Thymus (tissue), 14 donors: ENCODE results near the gene DAP3. TPM values are rescaled to one million over a fixed set of nuclear protein-coding genes. Genes with fewer than 3 reads are reported as not detected.
"Not testable (repeated sequence)": the region's sequence is repeated elsewhere in the genome, so short reads cannot be mapped to it uniquely, and the experiment has no call there.

Experiments
- DNase-seq, 9 donors: peaks; one replicate each; pipeline ENCODE4 v3.0.0-alpha.2; 2013; ENCODE audit warnings: low spot score in 9 of 9, low read depth in 6 of 9, missing footprints in 1 of 9
- H3K27ac ChIP-seq, 2 donors: one replicate each; pipeline ENCODE4 v1.5.1; 2013; ENCODE audit warnings: control low read depth in 1 of 2, low read depth in 1 of 2, low read length in 1 of 2, mild to moderate bottlenecking in 1 of 2, moderate library complexity in 1 of 2
- H3K27me3 ChIP-seq, 2 donors: one replicate each; pipeline ENCODE4 v1.5.1; 2013; ENCODE audit warnings: low read length in 1 of 2; ENCODE audit not compliant: control insufficient read depth in 2 of 2, insufficient read depth in 1 of 2
- H3K36me3 ChIP-seq, 2 donors: one replicate each; pipeline ENCODE4 v1.5.1; 2013; ENCODE audit warnings: low read length in 1 of 2, mild to moderate bottlenecking in 1 of 2, moderate library complexity in 1 of 2; ENCODE audit not compliant: control insufficient read depth in 2 of 2, insufficient read depth in 2 of 2
- H3K4me1 ChIP-seq, 2 donors: one replicate each; pipeline ENCODE4 v1.5.1; 2013; ENCODE audit warnings: low read length in 2 of 2; ENCODE audit not compliant: control insufficient read depth in 2 of 2, insufficient read depth in 2 of 2
- H3K4me3 ChIP-seq, 2 donors: one replicate each; pipeline ENCODE4 v1.5.1; 2013; ENCODE audit warnings: low read length in 2 of 2, control low read depth in 1 of 2, mild to moderate bottlenecking in 1 of 2
- H3K9me3 ChIP-seq, 2 donors: one replicate each; pipeline ENCODE4 v1.5.1; 2013; ENCODE audit warnings: low read length in 1 of 2, mild to moderate bottlenecking in 1 of 2; ENCODE audit not compliant: control insufficient read depth in 2 of 2, insufficient read depth in 1 of 2
- WGBS: extraction: QIAGEN DNeasy Blood & Tissue Kit; methylation state at CpG from one replicate; pipeline ENCODE4 v1.1.7; 2013; 5-methylcytosine and 5-hydroxymethylcytosine counted together
- long read RNA-seq, 10 donors: transcript quantifications; one replicate each; lab custom pipeline, GENCODE V29; 2026
- polyA plus RNA-seq: library from polyadenylated mRNA; stranded (reverse); fragments of 200-250 nt; gene quantifications from one replicate; pipeline ENCODE4 v1.2.3, GENCODE V29; 2013
- total RNA-seq: library from RNA; stranded (reverse); fragments of 120-200 nt; gene quantifications from one replicate; pipeline ENCODE4 v1.2.4, GENCODE V29; 2013
- donor health status: healthy.

Gene DAP3
- total RNA-seq (63.7 TPM), polyA plus RNA-seq (156 TPM)
- long read RNA-seq, donor 1, partial matches to known transcripts, result 0 of 7 reads
- long read RNA-seq, donor 1, other reads (novel, unspliced or antisense), result 0 of 7 reads
- long read RNA-seq, donor 2, transcript DAP3-202 (13 exons, 2,089 nt), result minor isoform, 33 of 131 reads
- long read RNA-seq, donor 2, transcript DAP3-201 (13 exons, 1,649 nt), result minor isoform, 8 of 131 reads
- long read RNA-seq, donor 2, transcript DAP3-216 (2 exons, 679 nt), result major isoform, 39 of 131 reads
- long read RNA-seq, donor 2, partial matches to known transcripts, result 44 of 131 reads
- long read RNA-seq, donor 2, other reads (novel, unspliced or antisense), result 0 of 131 reads
- long read RNA-seq, donor 3, transcript DAP3-216 (2 exons, 679 nt), result major isoform, 50 of 94 reads
- long read RNA-seq, donor 3, transcript DAP3-202 (13 exons, 2,089 nt), result minor isoform, 25 of 94 reads
- long read RNA-seq, donor 3, transcript DAP3-201 (13 exons, 1,649 nt), result minor isoform, 5 of 94 reads
- long read RNA-seq, donor 3, partial matches to known transcripts, result 10 of 94 reads
- long read RNA-seq, donor 3, other reads (novel, unspliced or antisense), result 0 of 94 reads
- long read RNA-seq, donor 4, transcript DAP3-216 (2 exons, 679 nt), result minor isoform, 9 of 29 reads
- long read RNA-seq, donor 4, transcript DAP3-202 (13 exons, 2,089 nt), result major isoform, 11 of 29 reads
- long read RNA-seq, donor 4, partial matches to known transcripts, result 5 of 29 reads
- long read RNA-seq, donor 4, other reads (novel, unspliced or antisense), result 0 of 29 reads
- long read RNA-seq, donor 5, transcript DAP3-216 (2 exons, 679 nt), result major isoform, 40 of 183 reads
- long read RNA-seq, donor 5, transcript DAP3-202 (13 exons, 2,089 nt), result minor isoform, 22 of 183 reads
- long read RNA-seq, donor 5, partial matches to known transcripts, result 83 of 183 reads
- long read RNA-seq, donor 5, other reads (novel, unspliced or antisense), result 30 of 183 reads
- long read RNA-seq, donor 6, transcript DAP3-202 (13 exons, 2,089 nt), result minor isoform, 14 of 41 reads
- long read RNA-seq, donor 6, transcript DAP3-216 (2 exons, 679 nt), result major isoform, 16 of 41 reads
- long read RNA-seq, donor 6, partial matches to known transcripts, result 5 of 41 reads
- long read RNA-seq, donor 6, other reads (novel, unspliced or antisense), result 0 of 41 reads
- long read RNA-seq, donor 7, transcript DAP3-202 (13 exons, 2,089 nt), result major isoform, 31 of 93 reads
- long read RNA-seq, donor 7, transcript DAP3-216 (2 exons, 679 nt), result minor isoform, 23 of 93 reads
- long read RNA-seq, donor 7, transcript DAP3-201 (13 exons, 1,649 nt), result minor isoform, 10 of 93 reads
- long read RNA-seq, donor 7, partial matches to known transcripts, result 24 of 93 reads
- long read RNA-seq, donor 7, other reads (novel, unspliced or antisense), result 0 of 93 reads
- long read RNA-seq, donor 8, transcript DAP3-216 (2 exons, 679 nt), result major isoform, 12 of 25 reads
- long read RNA-seq, donor 8, transcript DAP3-202 (13 exons, 2,089 nt), result minor isoform, 7 of 25 reads
- long read RNA-seq, donor 8, partial matches to known transcripts, result 0 of 25 reads
- long read RNA-seq, donor 8, other reads (novel, unspliced or antisense), result 0 of 25 reads
- long read RNA-seq, donor 9, transcript DAP3-216 (2 exons, 679 nt), result minor isoform, 12 of 37 reads
- long read RNA-seq, donor 9, transcript DAP3-202 (13 exons, 2,089 nt), result major isoform, 14 of 37 reads
- long read RNA-seq, donor 9, transcript DAP3-201 (13 exons, 1,649 nt), result minor isoform, 6 of 37 reads
- long read RNA-seq, donor 9, partial matches to known transcripts, result 0 of 37 reads
- long read RNA-seq, donor 9, other reads (novel, unspliced or antisense), result 0 of 37 reads
- long read RNA-seq, donor 10, transcript DAP3-202 (13 exons, 2,089 nt), result major isoform, 12 of 28 reads
- long read RNA-seq, donor 10, transcript DAP3-216 (2 exons, 679 nt), result minor isoform, 10 of 28 reads
- long read RNA-seq, donor 10, partial matches to known transcripts, result 0 of 28 reads
- long read RNA-seq, donor 10, other reads (novel, unspliced or antisense), result 0 of 28 reads

DNA sequence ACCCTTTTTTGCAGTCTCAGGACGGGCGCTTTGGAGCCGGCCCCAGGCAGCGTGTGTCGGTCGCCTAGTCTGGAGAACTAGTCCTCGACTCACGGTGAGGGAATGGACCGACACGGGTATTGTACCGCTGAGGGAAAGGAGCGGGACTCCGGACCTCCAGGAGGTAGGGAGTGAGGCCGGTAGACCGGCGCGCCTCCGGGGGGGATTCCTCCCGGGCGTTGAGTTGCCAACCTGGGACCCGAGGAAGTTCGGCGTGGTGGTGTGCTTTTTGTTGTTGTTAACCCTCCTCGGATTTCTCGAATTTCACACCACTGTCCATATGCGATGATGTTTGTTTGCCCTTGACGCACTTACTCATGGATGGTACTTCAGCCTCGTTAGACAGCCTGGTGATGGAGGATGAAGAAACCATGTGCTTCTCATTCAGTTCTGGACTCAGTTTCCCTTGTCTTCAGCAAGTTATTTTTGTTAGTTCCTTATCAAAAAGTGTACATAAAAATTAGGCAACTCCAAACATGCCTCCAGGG is at the start of gene DAP3:
Gene DAP3, plus strand, starts transcription at position 11 of the 527 bp plus-strand sequence. CDS start 20,689 bp downstream, outside the sequence.
- under 1% methylated on average over 28 of the region's 28 CpGs for WGBS
- H3K36me3 ChIP-seq, result peaks cover 0 to 18% of the 10 kb centered on the region in 2 donors
- peak within 1 kb of the TSS; percentile 79 to 94 for H3K27ac ChIP-seq
- peak in 1 of 9 donors; percentile 11 for DNase-seq
- not testable (repeated sequence) for H3K9me3 ChIP-seq, H3K27me3 ChIP-seq
- H3K4me3 ChIP-seq, result peak within 1 kb of the TSS; percentile 81 to 99
- H3K4me1 ChIP-seq, result peaks cover 6 to 15% of the 10 kb centered on the region in 2 donors

DNA sequence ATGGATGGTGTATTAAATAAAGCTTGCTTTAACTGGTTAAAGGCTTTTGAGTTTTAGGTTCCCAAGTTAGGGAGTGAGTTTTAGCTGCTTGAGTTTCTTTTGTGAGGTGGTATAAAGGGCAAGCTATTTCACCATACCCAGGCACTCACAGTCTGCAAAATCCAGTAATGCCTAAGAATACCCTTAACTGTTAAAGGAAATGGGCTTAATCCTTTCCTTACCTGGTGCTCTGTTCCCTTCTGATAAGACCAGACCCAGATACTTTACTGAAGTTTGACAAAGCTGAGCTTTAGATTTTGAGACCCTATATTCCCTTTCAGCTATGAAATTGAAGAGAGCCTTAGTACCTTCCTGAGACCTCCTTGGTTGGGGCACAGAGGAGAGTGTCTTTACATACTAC is 48.5 kb upstream of the DAP3 start:
- peaks cover 3 to 17% of the 10 kb centered on the region in 2 donors for H3K9me3 ChIP-seq
- no peak overlapping the region for H3K4me3 ChIP-seq
- H3K27ac ChIP-seq, result no peak overlapping the region
- H3K36me3 ChIP-seq, result no peaks in the 10 kb centered on the region
- no peak for DNase-seq
- peaks cover 0 to 2% of the 10 kb centered on the region in 2 donors for H3K4me1 ChIP-seq
- no peaks in the 10 kb centered on the region for H3K27me3 ChIP-seq

DNA sequence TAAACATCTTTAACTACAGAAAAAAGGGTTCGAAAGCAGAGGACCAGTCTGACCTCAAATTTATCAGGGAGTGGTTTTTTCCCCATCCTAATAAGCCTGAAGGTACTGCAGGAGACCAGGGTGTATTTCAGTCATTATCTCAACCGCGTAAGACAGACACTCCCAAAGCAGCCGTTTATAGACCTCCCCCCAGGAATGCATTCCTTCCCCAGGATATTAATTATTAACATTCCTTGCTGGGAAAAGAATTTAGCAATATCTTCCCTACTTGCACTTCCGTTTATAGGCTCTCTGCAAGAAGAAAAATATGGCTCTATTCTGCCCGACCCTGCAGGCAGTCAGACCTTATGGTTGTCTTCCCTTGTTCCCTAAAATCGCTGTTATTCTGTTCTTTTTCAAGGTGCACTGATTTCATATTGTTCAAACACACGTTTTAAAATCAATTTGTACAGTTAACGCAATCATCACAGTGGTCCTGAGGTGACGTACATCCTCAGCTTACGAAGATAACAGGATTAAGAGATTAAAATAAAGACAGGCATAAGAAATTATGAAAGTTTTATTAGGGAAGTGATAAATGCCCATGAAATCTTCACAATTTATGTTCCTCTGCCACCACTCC is 46.2 kb upstream of the DAP3 start:
- 91% methylated on average over 11 of the region's 11 CpGs for WGBS
- H3K27ac ChIP-seq, H3K4me1 ChIP-seq, H3K4me3 ChIP-seq, H3K36me3 ChIP-seq, H3K27me3 ChIP-seq, DNase-seq: not testable (repeated sequence)
- H3K9me3 ChIP-seq, result peaks cover 3 to 17% of the 10 kb centered on the region in 2 donors

DNA sequence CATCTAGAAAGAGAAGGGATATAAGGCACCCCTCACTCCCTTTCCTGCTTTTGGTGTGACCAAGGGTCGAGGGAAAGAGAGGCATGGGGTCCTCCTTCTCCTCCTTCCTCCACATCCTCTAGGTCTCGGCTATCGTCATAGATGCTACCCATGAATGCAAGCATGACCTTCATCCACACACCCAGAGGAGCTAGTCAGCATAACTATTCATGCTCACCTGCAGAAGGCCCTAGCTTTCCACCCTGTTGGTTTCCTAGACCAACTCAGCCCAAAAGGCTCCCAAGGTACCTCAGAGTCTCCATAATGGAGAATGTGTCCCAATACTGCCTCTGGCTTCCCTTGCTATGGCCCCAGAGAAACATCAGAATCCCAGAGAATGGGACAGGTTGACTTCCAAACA is 45.7 kb upstream of the DAP3 start:
- Histone ChIP-seq H3K4me1 (no peaks in the 10 kb centered on the region), H3K4me3 (no peak overlapping the region), H3K9me3 (peaks cover 3 to 17% of the 10 kb centered on the region in 2 donors), H3K36me3 (no peaks in the 10 kb centered on the region), H3K27me3 (no peaks in the 10 kb centered on the region), H3K27ac (no peak overlapping the region)
- no peak for DNase-seq
- 94% methylated on average over 3 of the region's 3 CpGs for WGBS

DNA sequence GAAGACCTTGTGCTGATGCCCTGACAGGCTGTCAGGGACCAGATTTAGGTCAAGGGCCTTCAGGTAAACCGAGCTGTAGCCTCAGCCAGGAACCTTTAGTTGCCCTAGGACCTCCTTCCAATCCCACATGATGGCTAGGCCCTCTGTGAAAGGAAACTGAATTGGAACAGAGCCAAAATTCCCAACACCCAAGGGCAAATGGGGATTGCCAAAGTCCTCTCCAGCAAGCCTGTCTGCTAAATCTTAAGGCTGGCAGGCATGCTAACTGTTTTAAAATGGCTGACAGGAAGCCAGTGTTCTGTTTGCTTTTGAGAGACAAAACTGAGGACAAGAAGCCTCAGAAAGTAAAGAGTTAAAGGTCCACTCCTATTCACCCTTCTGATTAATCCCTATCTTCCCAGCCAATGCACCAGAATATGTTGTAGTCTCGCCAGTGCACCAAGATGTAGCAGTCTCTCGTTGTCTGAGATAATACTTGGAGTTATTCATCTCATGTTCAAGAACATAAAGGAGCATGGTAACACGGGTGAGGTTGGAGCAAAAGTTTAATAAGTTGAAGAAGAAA is 43.8 kb upstream of the DAP3 start:
- no peaks in the 10 kb centered on the region for H3K4me1 ChIP-seq
- 97% methylated on average over 4 of the region's 4 CpGs for WGBS
- no peak overlapping the region for H3K4me3 ChIP-seq
- no peaks in the 10 kb centered on the region for H3K27me3 ChIP-seq
- DNase-seq, result no peak
- H3K9me3 ChIP-seq, result peaks cover 3 to 17% of the 10 kb centered on the region in 2 donors
- no peak overlapping the region for H3K27ac ChIP-seq
- H3K36me3 ChIP-seq, result no peaks in the 10 kb centered on the region

DNA sequence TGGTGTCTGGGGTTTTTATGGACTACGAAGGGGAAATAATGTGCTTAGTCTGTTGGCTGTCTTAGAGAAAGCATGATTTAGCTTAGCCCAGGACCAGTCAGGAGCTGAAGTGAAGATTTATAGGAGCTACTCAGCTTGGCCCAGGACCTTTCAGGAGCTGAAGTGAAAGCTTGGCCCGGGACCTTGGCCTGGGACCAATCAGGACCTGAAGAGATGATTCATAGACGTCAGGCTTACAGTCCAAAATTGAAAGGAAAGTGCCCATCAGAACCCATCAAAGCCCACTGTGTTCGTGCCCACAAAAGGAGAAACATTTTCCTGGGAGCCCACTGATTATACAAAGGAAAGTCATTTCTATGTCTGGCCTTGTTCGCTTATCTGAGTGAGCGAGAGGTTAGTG is 43.2 kb upstream of the DAP3 start:
- no peaks in the 10 kb centered on the region for H3K36me3 ChIP-seq
- H3K9me3 ChIP-seq, result peaks cover 3 to 17% of the 10 kb centered on the region in 2 donors
- H3K4me3 ChIP-seq, result no peak overlapping the region
- no peak for DNase-seq
- 96% methylated on average over 6 of the region's 6 CpGs for WGBS
- no peaks in the 10 kb centered on the region for H3K4me1 ChIP-seq
- no peaks in the 10 kb centered on the region for H3K27me3 ChIP-seq
- no peak overlapping the region for H3K27ac ChIP-seq

DNA sequence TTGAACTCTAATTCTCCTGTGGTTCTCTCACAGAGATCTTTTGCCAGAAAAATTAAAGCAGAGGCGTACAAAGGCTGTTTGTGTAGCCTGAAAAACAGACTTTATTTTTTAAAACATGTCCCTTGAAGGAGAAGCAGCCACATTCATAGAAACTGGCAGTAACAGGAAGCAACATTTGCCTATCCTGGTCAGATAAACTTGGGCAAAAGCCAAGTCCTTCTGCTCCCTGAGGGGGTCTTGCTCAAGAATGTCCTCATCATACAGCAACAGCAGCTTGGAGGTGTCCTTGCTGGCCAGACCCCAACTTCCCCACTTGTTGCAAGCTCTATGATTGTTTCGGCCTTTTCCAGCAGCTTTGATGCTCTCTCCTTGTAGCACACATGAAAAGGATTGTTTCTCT is 42.6 kb upstream of the DAP3 start:
- H3K4me3 ChIP-seq, result no peak overlapping the region
- no peaks in the 10 kb centered on the region for H3K36me3 ChIP-seq
- WGBS, result 96% methylated on average over 2 of the region's 2 CpGs
- peaks cover 3 to 17% of the 10 kb centered on the region in 2 donors for H3K9me3 ChIP-seq
- H3K4me1 ChIP-seq, result no peaks in the 10 kb centered on the region
- H3K27me3 ChIP-seq, result no peaks in the 10 kb centered on the region
- H3K27ac ChIP-seq, result no peak overlapping the region
- no peak for DNase-seq
